ENCODE data around the gene C1GALT1.

C1GALT1 gene

GRCh38 chr7:7219216-7219615 lies 36.9 kb downstream of the C1GALT1 start:
- Histone ChIP-seq H3K9me3 (ENCODE audit: low read length) (peaks cover 9% of the 10 kb centered on the region), H3K4me3 (ENCODE audit: low read length) (no peak overlapping the region), H3K27me3 (ENCODE audit: insufficient read depth, low read length) (no peaks in the 10 kb centered on the region), H2AFZ (ENCODE audit: low read depth, low read length) (no peak overlapping the region), H3K4me1 (ENCODE audit: insufficient read depth, low read length) (no peaks in the 10 kb centered on the region), H3K36me3 (ENCODE audit: insufficient read depth, low read length) (peaks cover 32% of the 10 kb centered on the region)

GRCh38 chr7:7220821-7221220 lies 38.5 kb downstream of the C1GALT1 start:
- peaks cover 7% of the 10 kb centered on the region for H3K9me3 ChIP-seq (ENCODE audit: low read length)
- no peak overlapping the region for H3K4me3 ChIP-seq (ENCODE audit: low read length)
- no peaks in the 10 kb centered on the region for H3K27me3 ChIP-seq (ENCODE audit: insufficient read depth, low read length)
- H3K4me1 ChIP-seq (ENCODE audit: insufficient read depth, low read length) = no peaks in the 10 kb centered on the region
- no peak overlapping the region for H2AFZ ChIP-seq (ENCODE audit: low read depth, low read length)
- peaks cover 26% of the 10 kb centered on the region for H3K36me3 ChIP-seq (ENCODE audit: insufficient read depth, low read length)

- peaks cover 22% of the 10 kb centered on the region for H3K36me3 ChIP-seq (ENCODE audit: insufficient read depth, low read length)
- H2AFZ ChIP-seq (ENCODE audit: low read depth, low read length) = no peak overlapping the region
- H3K4me1 ChIP-seq (ENCODE audit: insufficient read depth, low read length) = no peaks in the 10 kb centered on the region
- no peaks in the 10 kb centered on the region for H3K27me3 ChIP-seq (ENCODE audit: insufficient read depth, low read length)
- peaks cover 7% of the 10 kb centered on the region for H3K9me3 ChIP-seq (ENCODE audit: low read length)
- H3K4me3 ChIP-seq (ENCODE audit: low read length) = no peak overlapping the region
Measured at GRCh38 chr7:7221599-7222038, 39.3 kb downstream of the C1GALT1 start.

- H2AFZ ChIP-seq (ENCODE audit: low read depth, low read length) = no peak overlapping the region
- H3K4me1 ChIP-seq (ENCODE audit: insufficient read depth, low read length) = no peaks in the 10 kb centered on the region
- no peak overlapping the region for H3K4me3 ChIP-seq (ENCODE audit: low read length)
- H3K27me3 ChIP-seq (ENCODE audit: insufficient read depth, low read length) = no peaks in the 10 kb centered on the region
- H3K36me3 ChIP-seq (ENCODE audit: insufficient read depth, low read length) = peaks cover 6% of the 10 kb centered on the region
- H3K9me3 ChIP-seq (ENCODE audit: low read length) = peaks cover 5% of the 10 kb centered on the region
Measured at GRCh38 chr7:7223250-7223649, 40.9 kb downstream of the C1GALT1 start.

- H2AFZ ChIP-seq (ENCODE audit: low read depth, low read length) = no peak overlapping the region
- H3K4me1 ChIP-seq (ENCODE audit: insufficient read depth, low read length) = no peaks in the 10 kb centered on the region
- H3K36me3 ChIP-seq (ENCODE audit: insufficient read depth, low read length) = peaks cover 3% of the 10 kb centered on the region
- H3K9me3 ChIP-seq (ENCODE audit: low read length) = no peaks in the 10 kb centered on the region
- H3K4me3 ChIP-seq (ENCODE audit: low read length) = no peak overlapping the region
- no peaks in the 10 kb centered on the region for H3K27me3 ChIP-seq (ENCODE audit: insufficient read depth, low read length)
Measured at GRCh38 chr7:7226407-7226806, 44.1 kb downstream of the C1GALT1 start.

- no peaks in the 10 kb centered on the region for H3K36me3 ChIP-seq (ENCODE audit: insufficient read depth, low read length)
Measured at GRCh38 chr7:7228472-7228871, 46.1 kb downstream of the C1GALT1 start.

GRCh38 chr7:7228967-7229366 lies 46.6 kb downstream of the C1GALT1 start:
- no peaks in the 10 kb centered on the region for H3K36me3 ChIP-seq (ENCODE audit: insufficient read depth, low read length)

More at GRCh38 chr7:7228472-7228871, 46.1 kb downstream of the C1GALT1 start:
- H2AFZ ChIP-seq (ENCODE audit: low read depth, low read length) = no peak overlapping the region
- H3K27me3 ChIP-seq (ENCODE audit: insufficient read depth, low read length) = no peaks in the 10 kb centered on the region
- no peaks in the 10 kb centered on the region for H3K4me1 ChIP-seq (ENCODE audit: insufficient read depth, low read length)
- H3K9me3 ChIP-seq (ENCODE audit: low read length) = no peaks in the 10 kb centered on the region
- H3K4me3 ChIP-seq (ENCODE audit: low read length) = no peak overlapping the region

GRCh38 chr7:7231000-7231399 lies 48.7 kb downstream of the C1GALT1 start:
- no peaks in the 10 kb centered on the region for H3K4me1 ChIP-seq (ENCODE audit: insufficient read depth, low read length)
- H3K36me3 ChIP-seq (ENCODE audit: insufficient read depth, low read length) = peaks cover 12% of the 10 kb centered on the region
- no peaks in the 10 kb centered on the region for H3K27me3 ChIP-seq (ENCODE audit: insufficient read depth, low read length)
- no peak overlapping the region for H2AFZ ChIP-seq (ENCODE audit: low read depth, low read length)
- H3K9me3 ChIP-seq (ENCODE audit: low read length) = no peaks in the 10 kb centered on the region
- no peak overlapping the region for H3K4me3 ChIP-seq (ENCODE audit: low read length)

More at GRCh38 chr7:7228967-7229366, 46.6 kb downstream of the C1GALT1 start:
- Histone ChIP-seq H3K4me1 (ENCODE audit: insufficient read depth, low read length) (no peaks in the 10 kb centered on the region), H3K4me3 (ENCODE audit: low read length) (no peak overlapping the region), H2AFZ (ENCODE audit: low read depth, low read length) (no peak overlapping the region), H3K27me3 (ENCODE audit: insufficient read depth, low read length) (no peaks in the 10 kb centered on the region), H3K9me3 (ENCODE audit: low read length) (no peaks in the 10 kb centered on the region)

- no peaks in the 10 kb centered on the region for H3K9me3 ChIP-seq (ENCODE audit: low read length)
- no peak overlapping the region for H3K4me3 ChIP-seq (ENCODE audit: low read length)
- H3K4me1 ChIP-seq (ENCODE audit: insufficient read depth, low read length) = no peaks in the 10 kb centered on the region
- peaks cover 15% of the 10 kb centered on the region for H3K36me3 ChIP-seq (ENCODE audit: insufficient read depth, low read length)
- H3K27me3 ChIP-seq (ENCODE audit: insufficient read depth, low read length) = no peaks in the 10 kb centered on the region
- no peak overlapping the region for H2AFZ ChIP-seq (ENCODE audit: low read depth, low read length)
Measured at GRCh38 chr7:7231865-7232264, 49.5 kb downstream of the C1GALT1 start.

GRCh38 chr7:7235347-7235746 lies 53.0 kb downstream of the C1GALT1 start:
- Histone ChIP-seq H3K9me3 (ENCODE audit: low read length) (no peaks in the 10 kb centered on the region), H2AFZ (ENCODE audit: low read depth, low read length) (no peak overlapping the region), H3K27me3 (ENCODE audit: insufficient read depth, low read length) (no peaks in the 10 kb centered on the region), H3K4me1 (ENCODE audit: insufficient read depth, low read length) (peaks cover 4% of the 10 kb centered on the region), H3K4me3 (ENCODE audit: low read length) (no peak overlapping the region), H3K36me3 (ENCODE audit: insufficient read depth, low read length) (peaks cover 31% of the 10 kb centered on the region)

- no peak overlapping the region for H2AFZ ChIP-seq (ENCODE audit: low read depth, low read length)
- peaks cover 4% of the 10 kb centered on the region for H3K4me1 ChIP-seq (ENCODE audit: insufficient read depth, low read length)
- no peak overlapping the region for H3K4me3 ChIP-seq (ENCODE audit: low read length)
- no peaks in the 10 kb centered on the region for H3K9me3 ChIP-seq (ENCODE audit: low read length)
- peaks cover 34% of the 10 kb centered on the region for H3K36me3 ChIP-seq (ENCODE audit: insufficient read depth, low read length)
- no peaks in the 10 kb centered on the region for H3K27me3 ChIP-seq (ENCODE audit: insufficient read depth, low read length)
Measured at GRCh38 chr7:7236041-7236440, 53.7 kb downstream of the C1GALT1 start.

GRCh38 chr7:7237201-7237977 lies 55.0 kb downstream of the C1GALT1 start:
- Histone ChIP-seq H3K36me3 (ENCODE audit: insufficient read depth, low read length) (peaks cover 34% of the 10 kb centered on the region), H3K27me3 (ENCODE audit: insufficient read depth, low read length) (no peaks in the 10 kb centered on the region), H2AFZ (ENCODE audit: low read depth, low read length) (no peak overlapping the region), H3K9me3 (ENCODE audit: low read length) (no peaks in the 10 kb centered on the region), H3K4me1 (ENCODE audit: insufficient read depth, low read length) (peaks cover 4% of the 10 kb centered on the region), H3K4me3 (ENCODE audit: low read length) (no peak overlapping the region)

GRCh38 chr7:7237978-7238267 lies 55.6 kb downstream of the C1GALT1 start:
- H2AFZ ChIP-seq (ENCODE audit: low read depth, low read length) = no peak overlapping the region
- H3K4me3 ChIP-seq (ENCODE audit: low read length) = no peak overlapping the region
- H3K9me3 ChIP-seq (ENCODE audit: low read length) = no peaks in the 10 kb centered on the region
- peaks cover 4% of the 10 kb centered on the region for H3K4me1 ChIP-seq (ENCODE audit: insufficient read depth, low read length)
- H3K27me3 ChIP-seq (ENCODE audit: insufficient read depth, low read length) = no peaks in the 10 kb centered on the region
- H3K36me3 ChIP-seq (ENCODE audit: insufficient read depth, low read length) = peaks cover 34% of the 10 kb centered on the region

GRCh38 chr7:7239346-7239745 lies 57.0 kb downstream of the C1GALT1 start:
- Histone ChIP-seq H3K4me1 (ENCODE audit: insufficient read depth, low read length) (peaks cover 4% of the 10 kb centered on the region), H3K9me3 (ENCODE audit: low read length) (no peaks in the 10 kb centered on the region), H3K4me3 (ENCODE audit: low read length) (no peak overlapping the region), H3K36me3 (ENCODE audit: insufficient read depth, low read length) (peaks cover 38% of the 10 kb centered on the region), H2AFZ (ENCODE audit: low read depth, low read length) (no peak overlapping the region), H3K27me3 (ENCODE audit: insufficient read depth, low read length) (no peaks in the 10 kb centered on the region)

All from neuron (in vitro differentiated cells).